ENCODE data around the gene MYLK4.

Gene MYLK4

DNA sequence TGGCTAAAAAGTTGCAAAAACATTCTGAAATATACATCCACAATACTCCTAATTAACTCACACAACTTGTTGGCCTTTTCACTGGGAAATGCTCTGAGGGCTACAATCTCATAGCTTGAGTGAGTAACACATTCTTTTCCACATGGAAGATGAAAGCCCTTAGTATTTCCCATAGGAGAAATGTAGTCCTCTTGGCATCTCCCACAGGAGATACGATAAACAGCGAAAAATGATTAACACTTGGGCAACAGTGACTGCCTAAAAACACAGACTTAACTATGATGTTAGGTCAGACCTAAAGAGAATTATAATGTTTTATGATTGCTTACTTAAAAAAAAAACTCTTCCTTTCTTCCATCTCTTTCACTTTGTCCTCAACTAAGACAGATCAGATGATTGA is 9.0 kb downstream of the MYLK4 start:
- Mint-ChIP-seq H3K4me1 (peaks cover 37% of the 10 kb centered on the region), H3K4me3 (no peak overlapping the region), H3K27ac (no peak overlapping the region), H3K27me3 (ENCODE audit: low read depth) (peaks cover 4% of the 10 kb centered on the region), H3K9me3 (no peaks in the 10 kb centered on the region), H3K36me3 (ENCODE audit: low read depth) (no peaks in the 10 kb centered on the region)
- TF ChIP-seq CTCF (IDR thresholded peaks at IDR 0.05; ENCODE audit: unreplicated experiment in 3 of 3) = no peak

- no peak for TF ChIP-seq CTCF (IDR thresholded peaks at IDR 0.05; ENCODE audit: unreplicated experiment in 3 of 3)
- Mint-ChIP-seq H3K27ac (no peak overlapping the region), H3K27me3 (ENCODE audit: low read depth) (peaks cover 4% of the 10 kb centered on the region), H3K4me3 (no peak overlapping the region), H3K9me3 (no peaks in the 10 kb centered on the region), H3K36me3 (ENCODE audit: low read depth) (no peaks in the 10 kb centered on the region), H3K4me1 (peaks cover 31% of the 10 kb centered on the region)
Measured at GRCh38 chr6:2740581-2740980, 10.1 kb downstream of the MYLK4 start.

- Mint-ChIP-seq H3K36me3 (ENCODE audit: low read depth) (no peaks in the 10 kb centered on the region), H3K27me3 (ENCODE audit: low read depth) (no peaks in the 10 kb centered on the region), H3K9me3 (no peaks in the 10 kb centered on the region), H3K4me3 (no peak overlapping the region), H3K27ac (no peak overlapping the region), H3K4me1 (peaks cover 19% of the 10 kb centered on the region)
- TF ChIP-seq CTCF (IDR thresholded peaks at IDR 0.05; ENCODE audit: unreplicated experiment in 3 of 3) = no peak
Measured at GRCh38 chr6:2739335-2739734, 11.4 kb downstream of the MYLK4 start.

DNA sequence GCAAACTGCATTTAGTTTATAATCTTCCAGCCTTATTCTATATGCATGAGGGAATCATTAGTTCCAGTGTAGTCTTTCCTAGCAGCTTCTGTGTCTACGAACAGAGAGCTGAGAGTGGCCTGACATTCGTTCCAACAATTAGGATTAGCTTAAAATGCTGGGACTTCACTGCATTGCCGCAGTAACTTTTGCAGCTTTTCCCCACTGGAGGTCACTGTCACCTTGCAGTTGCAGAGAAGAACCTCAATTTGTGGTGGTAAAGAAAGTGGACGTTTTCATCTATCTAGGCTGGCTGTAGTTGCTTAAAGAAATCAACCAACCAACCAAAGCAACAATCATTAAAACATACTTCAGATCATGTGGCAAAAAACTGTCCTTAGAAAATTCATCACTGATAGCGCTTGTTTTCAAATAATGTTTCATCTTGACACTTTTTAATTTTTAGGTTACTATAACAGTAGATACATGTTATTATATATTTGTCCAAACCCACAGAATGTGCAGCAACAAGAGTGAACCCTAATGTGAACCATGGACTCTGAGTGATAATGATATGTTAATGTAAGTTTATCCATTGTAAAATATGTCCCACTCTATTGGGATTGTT is 12.2 kb downstream of the MYLK4 start:
- Mint-ChIP-seq H3K36me3 (ENCODE audit: low read depth) (no peaks in the 10 kb centered on the region), H3K9me3 (no peaks in the 10 kb centered on the region), H3K4me1 (peaks cover 11% of the 10 kb centered on the region), H3K27me3 (ENCODE audit: low read depth) (no peaks in the 10 kb centered on the region), H3K4me3 (no peak overlapping the region), H3K27ac (no peak overlapping the region)
- TF ChIP-seq CTCF (IDR thresholded peaks at IDR 0.05; ENCODE audit: unreplicated experiment in 3 of 3) = peak; percentile 72 to 78 (median 75)

GRCh38 chr6:2737885-2738284 is 12.8 kb downstream of the MYLK4 start:
- Mint-ChIP-seq H3K36me3 (ENCODE audit: low read depth) (no peaks in the 10 kb centered on the region), H3K27ac (no peak overlapping the region), H3K9me3 (no peaks in the 10 kb centered on the region), H3K4me3 (no peak overlapping the region), H3K4me1 (peaks cover 12% of the 10 kb centered on the region), H3K27me3 (ENCODE audit: low read depth) (no peaks in the 10 kb centered on the region)
- no peak for TF ChIP-seq CTCF (IDR thresholded peaks at IDR 0.05; ENCODE audit: unreplicated experiment in 3 of 3)

DNA sequence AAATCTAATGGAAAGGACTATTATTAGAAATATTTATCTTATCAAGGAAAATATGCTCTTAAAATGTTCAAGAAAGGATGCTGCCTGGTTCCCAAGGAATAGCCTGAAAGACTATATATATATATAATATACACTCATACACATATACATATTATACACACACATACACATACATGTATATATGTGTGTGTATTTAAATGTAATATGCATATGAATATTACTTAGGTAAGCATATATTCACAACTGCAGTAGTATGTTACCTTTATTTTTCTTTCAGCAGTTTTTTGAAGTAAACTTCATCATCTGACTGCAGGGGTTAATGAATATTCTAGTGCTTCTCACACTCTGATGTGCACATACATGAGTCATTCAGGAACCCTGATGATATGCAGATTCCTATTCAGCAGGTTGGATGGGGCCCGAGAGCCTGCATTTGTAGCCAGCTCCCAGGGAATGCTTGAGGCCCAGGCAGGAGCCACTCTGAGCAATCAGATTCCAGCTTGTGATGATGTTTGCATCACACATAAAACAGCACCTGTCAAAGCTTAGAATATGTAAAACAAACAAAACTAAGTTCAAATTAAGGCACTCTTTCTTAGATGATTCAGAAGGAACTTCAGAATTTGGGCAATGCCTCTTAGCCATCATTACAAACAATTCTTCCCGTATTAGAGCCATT is 16.1 kb downstream of the MYLK4 start:
- H3K27me3 Mint-ChIP-seq (ENCODE audit: low read depth) = no peaks in the 10 kb centered on the region
- H3K9me3 Mint-ChIP-seq = no peaks in the 10 kb centered on the region
- H3K36me3 Mint-ChIP-seq (ENCODE audit: low read depth) = no peaks in the 10 kb centered on the region
- no peak for TF ChIP-seq CTCF (IDR thresholded peaks at IDR 0.05; ENCODE audit: unreplicated experiment in 3 of 3)
- H3K4me3 Mint-ChIP-seq = no peak overlapping the region
- peaks cover 40% of the 10 kb centered on the region for H3K4me1 Mint-ChIP-seq
- H3K27ac Mint-ChIP-seq = no peak overlapping the region
